GM23338 (cell line): Measurements from ENCODE around the gene RAP1GAP. TPM values are rescaled to one million over a fixed set of nuclear protein-coding genes. Genes with fewer than 3 reads are reported as not detected.

Experiments used
- ATAC-seq: fragments of 200-7000 bp; cut with Tn5 transposase; 3 replicates; pipeline ENCODE4 v1.9.1; 2020
- DNase-seq: peaks from one replicate; pipeline ENCODE4 v3.0.0-alpha.2; 2015; ENCODE audit warnings: low spot score
- H2AFZ ChIP-seq: fragments of 200-600 bp; sonication (generic); 2 replicates; pipeline ENCODE4 v1.8.0; 2016; ENCODE audit warnings: antibody characterized with exemption, mild to moderate bottlenecking, moderate library complexity
- H3F3A ChIP-seq: fragments of 200-600 bp; sonication (generic); replicated peaks from 2 replicates; pipeline ENCODE4 v1.8.0; 2017; ENCODE audit warnings: antibody characterized with exemption, mixed run types, low read depth
- H3K27ac ChIP-seq: fragments of 200-600 bp; sonication (generic); 2 replicates; pipeline ENCODE4 v1.6.1; 2016; ENCODE audit warnings: low read depth
- H3K27me3 ChIP-seq: fragments of 200-600 bp; sonication (generic); 2 replicates; pipeline ENCODE4 v1.8.0; 2016; ENCODE audit warnings: mild to moderate bottlenecking, mixed run types, moderate library complexity; ENCODE audit not compliant: insufficient read depth
- H3K36me3 ChIP-seq: fragments of 200-600 bp; sonication (generic); 2 replicates; pipeline ENCODE4 v1.8.0; 2016; ENCODE audit warnings: mild to moderate bottlenecking; ENCODE audit not compliant: insufficient read depth
- H3K4me1 ChIP-seq: fragments of 200-600 bp; sonication (generic); 2 replicates; pipeline ENCODE4 v1.8.0; 2016; ENCODE audit warnings: mild to moderate bottlenecking, moderate library complexity; ENCODE audit not compliant: insufficient read depth
- H3K4me2 ChIP-seq: fragments of 200-600 bp; sonication (generic); 2 replicates; pipeline ENCODE4 v1.7.1; 2017; ENCODE audit warnings: mixed run types
- H3K4me3 ChIP-seq: fragments of 200-600 bp; sonication (generic); 2 replicates; pipeline ENCODE4 v1.6.1; 2016; ENCODE audit warnings: mixed run types
- H3K79me2 ChIP-seq: fragments of 200-600 bp; sonication (generic); replicated peaks from 2 replicates; pipeline ENCODE4 v1.8.0; 2017; ENCODE audit warnings: mild to moderate bottlenecking; ENCODE audit not compliant: insufficient read depth
- H3K9me2 ChIP-seq: fragments of 200-600 bp; sonication (generic); 2 replicates; pipeline ENCODE4 v1.8.0; 2017; ENCODE audit not compliant: insufficient read depth
- H4K20me1 ChIP-seq: fragments of 200-600 bp; sonication (generic); replicated peaks from 2 replicates; pipeline ENCODE4 v1.8.0; 2017; ENCODE audit warnings: mild to moderate bottlenecking; ENCODE audit not compliant: insufficient read depth
- H3K27ac Mint-ChIP-seq: 2 replicates; pipeline ENCODE4 v1.8.0; 2020; ENCODE audit warnings: inconsistent platforms, mild to moderate bottlenecking, moderate library complexity, mixed read lengths
- H3K27me3 Mint-ChIP-seq: 3 replicates; pipeline ENCODE4 v1.8.0; 2022; ENCODE audit warnings: low read depth, mild to moderate bottlenecking, moderate library complexity, mixed read lengths, inconsistent platforms; ENCODE audit not compliant: insufficient read depth, poor library complexity
- H3K36me3 Mint-ChIP-seq: 3 replicates; pipeline ENCODE4 v1.8.0; 2021; ENCODE audit warnings: low read depth, mild to moderate bottlenecking, inconsistent platforms, moderate library complexity, mixed read lengths
- H3K4me1 Mint-ChIP-seq: 3 replicates; pipeline ENCODE4 v1.8.0; 2020; ENCODE audit warnings: mild to moderate bottlenecking, inconsistent platforms, mixed read lengths
- H3K4me3 Mint-ChIP-seq: 3 replicates; pipeline ENCODE4 v1.8.0; 2021; ENCODE audit warnings: moderate library complexity, mild to moderate bottlenecking, inconsistent platforms, mixed read lengths
- H3K9me3 Mint-ChIP-seq: 3 replicates; pipeline ENCODE4 v1.8.0; 2020; ENCODE audit warnings: moderate library complexity, mild to moderate bottlenecking, inconsistent platforms, mixed read lengths
- CREB1 ChIP-seq: fragments of 250-450 bp; sonication (Bioruptor Pico); IDR thresholded peaks from 2 replicates; pipeline ENCODE4 v1.5.0; 2020; ENCODE audit warnings: low read depth, mild to moderate bottlenecking, moderate library complexity
- EZH2 ChIP-seq: fragments of 200-600 bp; sonication (generic); IDR thresholded peaks from one replicate; pipeline ENCODE4 v1.8.0; 2017; ENCODE audit warnings: antibody characterized with exemption, mild to moderate bottlenecking, low read depth; ENCODE audit not compliant: unreplicated experiment
- EZH2phosphoT487 ChIP-seq: fragments of 200-600 bp; sonication (generic); IDR thresholded peaks from one replicate; pipeline ENCODE4 v1.8.1; 2018; ENCODE audit warnings: antibody characterized with exemption; ENCODE audit not compliant: unreplicated experiment
- NANOG ChIP-seq: IDR thresholded peaks from 2 replicates; pipeline ENCODE4 v1.6.1; 2016; ENCODE audit warnings: antibody characterized with exemption, borderline replicate concordance
- POLR2AphosphoS5 ChIP-seq: IDR thresholded peaks from 2 replicates; pipeline ENCODE4 v1.6.1; 2016; ENCODE audit warnings: antibody characterized with exemption, low read depth
- STAT1 ChIP-seq: IDR thresholded peaks from one replicate; pipeline ENCODE4 v1.6.1; 2016; ENCODE audit warnings: antibody characterized with exemption; ENCODE audit not compliant: unreplicated experiment
- ZNF331 ChIP-seq: fragments of 250-450 bp; sonication (Bioruptor Pico); IDR thresholded peaks from 2 replicates; pipeline ENCODE4 v1.5.0; 2020; ENCODE audit warnings: low read depth, mild to moderate bottlenecking, moderate library complexity
- polyA plus RNA-seq: library from polyadenylated mRNA; unstranded; fragments of >200 nt; fragmentation: Nextera tagmentation; extraction: Ambion mirVana; gene quantifications from 2 replicates; pipeline ENCODE4 v1.2.1, GENCODE V29; 2016
- total RNA-seq: library from RNA; depleted of rRNA; stranded (reverse); fragments of >200 nt; shearing (Covaris generic); gene quantifications from 2 replicates; pipeline ENCODE4 v1.2.3, GENCODE V29; 2014
- TF ChIP-seq, protein P1 (sequence below): IDR thresholded peaks from 2 replicates; pipeline ENCODE4 v1.6.1; 2016; ENCODE audit warnings: antibody characterized with exemption
- TF ChIP-seq, protein P2 (sequence below): IDR thresholded peaks from one replicate; pipeline ENCODE4 v1.6.1; 2018; ENCODE audit warnings: antibody characterized with exemption; ENCODE audit not compliant: unreplicated experiment

RAP1GAP gene
- total and polyA plus RNA-seq, 2 experiments from 2014 or later: 4.3 to 6.6 TPM

DNA sequence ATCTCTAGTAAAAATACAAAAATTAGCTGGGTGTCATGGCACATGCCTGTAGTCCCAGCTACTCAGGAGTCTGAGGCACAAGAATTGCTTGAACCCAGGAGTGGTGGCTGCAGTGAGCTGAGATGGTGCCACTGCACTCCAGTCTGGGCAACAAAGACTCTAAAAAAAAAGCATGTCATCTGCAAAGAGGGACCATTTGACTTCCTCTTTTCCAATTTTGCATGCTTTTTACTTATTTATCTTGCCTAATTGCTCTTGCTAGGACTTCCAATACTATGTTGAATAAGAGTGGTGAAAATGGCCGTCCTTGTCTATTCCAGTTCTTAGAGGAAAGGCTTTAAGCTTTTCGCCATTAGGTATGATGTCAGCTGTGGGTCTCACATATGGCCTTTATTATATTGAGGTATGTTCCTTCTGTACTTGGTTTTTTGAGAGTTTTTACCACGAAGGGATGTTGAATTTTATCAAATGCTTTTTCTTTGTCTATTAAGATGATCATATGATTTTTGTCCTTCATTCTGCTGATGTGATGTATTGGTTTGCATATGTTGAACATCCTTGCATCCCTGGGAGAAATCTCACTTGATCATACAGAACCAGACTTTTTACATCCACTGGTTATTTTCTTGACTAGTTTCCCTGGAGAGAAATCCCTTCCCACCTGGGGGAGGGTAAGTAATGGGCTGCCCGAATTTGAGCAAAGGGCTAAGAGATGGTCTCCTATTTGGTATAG, 17.0 kb upstream of the RAP1GAP start (continued):
- TF ChIP-seq, protein P1, sequence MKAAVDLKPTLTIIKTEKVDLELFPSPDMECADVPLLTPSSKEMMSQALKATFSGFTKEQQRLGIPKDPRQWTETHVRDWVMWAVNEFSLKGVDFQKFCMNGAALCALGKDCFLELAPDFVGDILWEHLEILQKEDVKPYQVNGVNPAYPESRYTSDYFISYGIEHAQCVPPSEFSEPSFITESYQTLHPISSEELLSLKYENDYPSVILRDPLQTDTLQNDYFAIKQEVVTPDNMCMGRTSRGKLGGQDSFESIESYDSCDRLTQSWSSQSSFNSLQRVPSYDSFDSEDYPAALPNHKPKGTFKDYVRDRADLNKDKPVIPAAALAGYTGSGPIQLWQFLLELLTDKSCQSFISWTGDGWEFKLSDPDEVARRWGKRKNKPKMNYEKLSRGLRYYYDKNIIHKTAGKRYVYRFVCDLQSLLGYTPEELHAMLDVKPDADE: no peak
- TF ChIP-seq EZH2 (no peak), EZH2phosphoT487 (no peak), ZNF331 (CRISPR knock-in tag) (no peak), CREB1 (CRISPR knock-in tag) (no peak)

DNA sequence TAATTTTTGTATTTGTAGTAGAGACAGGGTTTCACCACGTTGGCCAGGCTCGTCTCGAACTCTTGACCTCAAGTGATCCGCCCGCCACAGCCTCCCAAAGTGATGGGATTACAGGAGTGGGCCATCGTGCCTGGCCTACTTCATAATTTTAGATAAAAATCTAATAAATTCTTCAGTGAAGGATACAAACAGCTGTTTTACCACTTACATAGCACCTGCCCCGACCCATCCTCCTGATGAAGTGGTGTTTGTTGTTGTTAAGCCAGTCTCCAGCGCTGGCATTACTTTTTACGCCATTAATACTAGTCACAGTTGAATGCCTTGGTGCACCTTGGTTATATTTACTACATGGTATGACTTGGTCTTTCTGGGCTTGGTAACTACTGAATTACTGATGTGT, 12.3 kb upstream of the RAP1GAP start:
- Histone ChIP-seq H3K27me3 (no peaks in the 10 kb centered on the region), H3K4me1 (no peaks in the 10 kb centered on the region; the same call in 1 of the 2 replicates), H3F3A (no peaks in the 10 kb centered on the region), H3K4me3 (no peak overlapping the region), H3K4me2 (no peak overlapping the region), H3K27ac (no peak overlapping the region), H3K79me2 (no peaks in the 10 kb centered on the region), H2AFZ (no peak overlapping the region), H3K9me2 (no peaks in the 10 kb centered on the region), H3K36me3 (peaks cover 9% of the 10 kb centered on the region; the same call in 1 of the 2 replicates), H4K20me1 (peaks cover 7% of the 10 kb centered on the region; the same call in 1 of the 2 replicates)
- peaks cover 2% of the 10 kb centered on the region for H3K27me3 Mint-ChIP-seq
- H3K4me3 Mint-ChIP-seq: no peak overlapping the region
- H3K36me3 Mint-ChIP-seq: peaks cover 38% of the 10 kb centered on the region
- H3K9me3 Mint-ChIP-seq: no peaks in the 10 kb centered on the region
- H3K4me1 Mint-ChIP-seq: no peaks in the 10 kb centered on the region; the same call in 2 of the 3 replicates
- H3K27ac Mint-ChIP-seq: no peak overlapping the region
- ATAC-seq (no peak), DNase-seq (no peak)
- TF ChIP-seq STAT1 (no peak), ZNF331 (CRISPR knock-in tag) (no peak), POLR2AphosphoS5 (no peak)
- TF ChIP-seq, protein P2, sequence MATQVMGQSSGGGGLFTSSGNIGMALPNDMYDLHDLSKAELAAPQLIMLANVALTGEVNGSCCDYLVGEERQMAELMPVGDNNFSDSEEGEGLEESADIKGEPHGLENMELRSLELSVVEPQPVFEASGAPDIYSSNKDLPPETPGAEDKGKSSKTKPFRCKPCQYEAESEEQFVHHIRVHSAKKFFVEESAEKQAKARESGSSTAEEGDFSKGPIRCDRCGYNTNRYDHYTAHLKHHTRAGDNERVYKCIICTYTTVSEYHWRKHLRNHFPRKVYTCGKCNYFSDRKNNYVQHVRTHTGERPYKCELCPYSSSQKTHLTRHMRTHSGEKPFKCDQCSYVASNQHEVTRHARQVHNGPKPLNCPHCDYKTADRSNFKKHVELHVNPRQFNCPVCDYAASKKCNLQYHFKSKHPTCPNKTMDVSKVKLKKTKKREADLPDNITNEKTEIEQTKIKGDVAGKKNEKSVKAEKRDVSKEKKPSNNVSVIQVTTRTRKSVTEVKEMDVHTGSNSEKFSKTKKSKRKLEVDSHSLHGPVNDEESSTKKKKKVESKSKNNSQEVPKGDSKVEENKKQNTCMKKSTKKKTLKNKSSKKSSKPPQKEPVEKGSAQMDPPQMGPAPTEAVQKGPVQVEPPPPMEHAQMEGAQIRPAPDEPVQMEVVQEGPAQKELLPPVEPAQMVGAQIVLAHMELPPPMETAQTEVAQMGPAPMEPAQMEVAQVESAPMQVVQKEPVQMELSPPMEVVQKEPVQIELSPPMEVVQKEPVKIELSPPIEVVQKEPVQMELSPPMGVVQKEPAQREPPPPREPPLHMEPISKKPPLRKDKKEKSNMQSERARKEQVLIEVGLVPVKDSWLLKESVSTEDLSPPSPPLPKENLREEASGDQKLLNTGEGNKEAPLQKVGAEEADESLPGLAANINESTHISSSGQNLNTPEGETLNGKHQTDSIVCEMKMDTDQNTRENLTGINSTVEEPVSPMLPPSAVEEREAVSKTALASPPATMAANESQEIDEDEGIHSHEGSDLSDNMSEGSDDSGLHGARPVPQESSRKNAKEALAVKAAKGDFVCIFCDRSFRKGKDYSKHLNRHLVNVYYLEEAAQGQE: no peak

DNA sequence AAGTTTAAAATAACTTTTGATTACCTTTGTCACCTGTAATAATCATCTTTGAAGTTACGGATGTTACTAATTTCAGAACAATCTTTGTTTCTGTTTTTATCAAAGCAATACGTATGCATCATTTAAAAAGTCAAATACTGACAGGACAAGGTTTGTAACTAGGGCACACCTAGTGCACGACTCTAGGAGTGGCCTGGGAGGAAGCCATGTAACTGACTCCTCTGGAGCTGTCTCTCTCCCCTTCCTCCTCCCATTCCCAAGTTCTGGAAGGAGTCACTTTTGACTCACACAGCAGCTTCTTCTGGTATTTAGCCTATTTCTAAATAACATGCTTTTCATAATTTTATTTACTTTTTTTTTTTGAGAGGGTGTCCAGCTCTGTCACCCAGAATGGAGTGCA, 11.8 kb upstream of the RAP1GAP start:
- H3K36me3 Mint-ChIP-seq: peaks cover 34% of the 10 kb centered on the region
- Histone ChIP-seq H3K36me3 (peaks cover 7% of the 10 kb centered on the region; the same call in 1 of the 2 replicates), H4K20me1 (peaks cover 7% of the 10 kb centered on the region; the same call in 1 of the 2 replicates), H3K27me3 (no peaks in the 10 kb centered on the region), H3K4me2 (no peak overlapping the region), H3K9me2 (no peaks in the 10 kb centered on the region), H3K4me1 (no peaks in the 10 kb centered on the region; the same call in 1 of the 2 replicates), H3K79me2 (no peaks in the 10 kb centered on the region), H3F3A (no peaks in the 10 kb centered on the region), H3K4me3 (no peak overlapping the region), H3K27ac (no peak overlapping the region), H2AFZ (no peak overlapping the region)
- H3K27me3 Mint-ChIP-seq: peaks cover 2% of the 10 kb centered on the region
- H3K4me3 Mint-ChIP-seq: no peak overlapping the region
- H3K4me1 Mint-ChIP-seq: no peaks in the 10 kb centered on the region; the same call in 2 of the 3 replicates
- ATAC-seq (no peak), DNase-seq (no peak)
- no peaks in the 10 kb centered on the region for H3K9me3 Mint-ChIP-seq
- H3K27ac Mint-ChIP-seq: no peak overlapping the region
- TF ChIP-seq STAT1: no peak
- no peak for TF ChIP-seq NANOG
- TF ChIP-seq ZNF331 (CRISPR knock-in tag): no peak
